ENCODE measurements around the gene TEX35. TPM values are rescaled to one million over a fixed set of nuclear protein-coding genes. Genes with fewer than 3 reads are reported as not detected.

Gene TEX35
- total and polyA plus RNA-seq, 2 experiments from 2014 or later = not detected

- Histone ChIP-seq H2AFZ (no peak overlapping the region), H3K4me1 (ENCODE audit: insufficient read depth) (no peaks in the 10 kb centered on the region), H3K79me2 (ENCODE audit: insufficient read depth) (no peaks in the 10 kb centered on the region), H3F3A (ENCODE audit: insufficient read depth) (peaks cover 4% of the 10 kb centered on the region; the same call in 1 of the 2 replicates), H4K20me1 (ENCODE audit: insufficient read depth) (no peaks in the 10 kb centered on the region), H3K36me3 (ENCODE audit: low read depth) (no peaks in the 10 kb centered on the region), H3K4me2 (ENCODE audit: unreplicated experiment) (no peak overlapping the region), H3K9me3 (ENCODE audit: low read depth) (no peaks in the 10 kb centered on the region), H3K4me3 (no peak overlapping the region), H3K27me3 (replicated peaks; ENCODE audit: insufficient read depth) (no peaks in the 10 kb centered on the region), H3K9me2 (ENCODE audit: insufficient read depth) (no peaks in the 10 kb centered on the region), H3K9ac (no peak overlapping the region), H3K27ac (no peak overlapping the region)
- TF ChIP-seq EZH2 (IDR thresholded peaks at IDR 0.05; ENCODE audit: insufficient read depth, poor library complexity, severe bottlenecking) = no peak
- no peak for TF ChIP-seq EZH2phosphoT487 (IDR thresholded peaks at IDR 0.05; ENCODE audit: insufficient read depth, low read depth)
- no peak for DNase-seq
- in situ Hi-C loops (cut with MboI) = no loop called here
- WGBS, 2 experiments (ENCODE audit: low coverage in 1 of 2, low lambda C conversion rate in 2 of 2, missing lambda C conversion rate in 2 of 2) = 96 to 97% methylated on average over 3 of the region's 3 CpGs
Observed at GRCh38 chr1:178565586-178565985, 52.7 kb downstream of the TEX35 start.

DNA sequence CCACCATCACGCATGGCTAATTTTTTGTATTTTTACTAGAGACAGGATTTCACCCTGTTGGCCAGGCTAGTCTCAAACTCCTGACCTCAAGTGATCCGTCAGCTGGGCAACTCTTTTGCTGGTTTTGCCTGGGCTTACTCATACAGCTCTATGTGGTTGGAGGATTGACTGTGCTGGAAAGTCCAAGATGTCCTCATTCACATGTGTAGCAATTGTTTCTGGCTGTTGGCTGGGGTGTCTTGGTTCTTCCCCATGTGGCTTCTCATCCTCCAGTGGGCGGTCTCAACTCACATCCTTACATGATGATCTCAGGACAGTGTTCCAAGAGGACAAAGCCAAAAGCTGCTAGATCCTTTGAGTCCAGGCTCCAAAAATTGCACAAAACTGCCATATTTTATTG, 53.3 kb downstream of the TEX35 start:
- no peak overlapping the region for H3K9ac ChIP-seq
- H3K9me2 ChIP-seq (ENCODE audit: insufficient read depth) = no peaks in the 10 kb centered on the region
- no peak overlapping the region for H3K27ac ChIP-seq
- H4K20me1 ChIP-seq (ENCODE audit: insufficient read depth) = no peaks in the 10 kb centered on the region
- H2AFZ ChIP-seq = no peak overlapping the region
- in situ Hi-C loops (cut with MboI) = no loop called here
- TF ChIP-seq EZH2phosphoT487 (IDR thresholded peaks at IDR 0.05; ENCODE audit: insufficient read depth, low read depth) (no peak), EZH2 (IDR thresholded peaks at IDR 0.05; ENCODE audit: insufficient read depth, poor library complexity, severe bottlenecking) (no peak)
- no peaks in the 10 kb centered on the region for H3K9me3 ChIP-seq (ENCODE audit: low read depth)
- H3K36me3 ChIP-seq (ENCODE audit: low read depth) = no peaks in the 10 kb centered on the region
- no peak overlapping the region for H3K4me2 ChIP-seq (ENCODE audit: unreplicated experiment)
- H3K79me2 ChIP-seq (ENCODE audit: insufficient read depth) = no peaks in the 10 kb centered on the region
- H3K27me3 ChIP-seq (replicated peaks; ENCODE audit: insufficient read depth) = no peaks in the 10 kb centered on the region
- WGBS, 2 experiments (ENCODE audit: low coverage in 1 of 2, low lambda C conversion rate in 2 of 2, missing lambda C conversion rate in 2 of 2) = 95 to 99% methylated on average over 3 of the region's 3 CpGs
- H3K4me1 ChIP-seq (ENCODE audit: insufficient read depth) = no peaks in the 10 kb centered on the region
- peak; percentile 28 for DNase-seq
- no peak overlapping the region for H3K4me3 ChIP-seq
- H3F3A ChIP-seq (ENCODE audit: insufficient read depth) = peaks cover 4% of the 10 kb centered on the region; the same call in 1 of the 2 replicates

GRCh38 chr1:178571807-178572206, 58.9 kb downstream of the TEX35 start:
- Histone ChIP-seq H2AFZ (no peak overlapping the region), H3K27me3 (replicated peaks; ENCODE audit: insufficient read depth) (no peaks in the 10 kb centered on the region), H3K27ac (no peak overlapping the region), H3K4me2 (ENCODE audit: unreplicated experiment) (no peak overlapping the region), H3F3A (ENCODE audit: insufficient read depth) (peaks cover 4% of the 10 kb centered on the region; the same call in 1 of the 2 replicates), H3K4me1 (ENCODE audit: insufficient read depth) (no peaks in the 10 kb centered on the region), H4K20me1 (ENCODE audit: insufficient read depth) (no peaks in the 10 kb centered on the region), H3K9me3 (ENCODE audit: low read depth) (no peaks in the 10 kb centered on the region), H3K4me3 (no peak overlapping the region), H3K36me3 (ENCODE audit: low read depth) (no peaks in the 10 kb centered on the region), H3K9ac (no peak overlapping the region), H3K9me2 (ENCODE audit: insufficient read depth) (no peaks in the 10 kb centered on the region), H3K79me2 (ENCODE audit: insufficient read depth) (no peaks in the 10 kb centered on the region)
- in situ Hi-C loops (cut with MboI) = no loop called here
- TF ChIP-seq EZH2 (IDR thresholded peaks at IDR 0.05; ENCODE audit: insufficient read depth, poor library complexity, severe bottlenecking) (no peak), EZH2phosphoT487 (IDR thresholded peaks at IDR 0.05; ENCODE audit: insufficient read depth, low read depth) (no peak)
- DNase-seq = no peak
- WGBS, 2 experiments (ENCODE audit: low coverage in 1 of 2, low lambda C conversion rate in 2 of 2, missing lambda C conversion rate in 2 of 2) = 84 to 100% methylated on average over 4 of the region's 4 CpGs

Small RNAs within 50 kb of the gene (small RNA-seq; reads per million reads assigned to genes)
- not detected for gene RF00017 (ENCODE audit: low read depth, low replicate concordance)
- not detected for gene RNA5SP69 (ENCODE audit: low read depth, low replicate concordance)

Other genes starting within 250 kb of the TEX35 start
- not detected in 2 replicates for gene CLEC20A, start 16.1 kb upstream of the TEX35 start, total RNA-seq (2014; rRNA removed; shearing (Covaris generic))
- not detected in 2 replicates for gene CLEC20A, start 16.1 kb upstream of the TEX35 start, polyA plus RNA-seq (2016; fragmentation: Nextera tagmentation; extraction: Ambion mirVana)
- 41.4 and 49.6 TPM in 2 replicates for gene RALGPS2, start 212.1 kb downstream of the TEX35 start, total RNA-seq (2014; rRNA removed; shearing (Covaris generic))
- 18.1 and 19.3 TPM in 2 replicates for gene RALGPS2, start 212.1 kb downstream of the TEX35 start, polyA plus RNA-seq (2016; fragmentation: Nextera tagmentation; extraction: Ambion mirVana)

All from GM23248 (cell line).